HG03139 (cell line): ENCODE measurements around the gene JADE2.
"Not testable (repeated sequence)": the region's sequence is repeated elsewhere in the genome, so short reads cannot be mapped to it uniquely, and the experiment has no call there.

Experiments used
- ATAC-seq: cut with Tn5 transposase; IDR thresholded peaks from one replicate; pipeline ENCODE4 v1.9.1; 2021; ENCODE audit not compliant: unreplicated experiment

Gene JADE2

DNA sequence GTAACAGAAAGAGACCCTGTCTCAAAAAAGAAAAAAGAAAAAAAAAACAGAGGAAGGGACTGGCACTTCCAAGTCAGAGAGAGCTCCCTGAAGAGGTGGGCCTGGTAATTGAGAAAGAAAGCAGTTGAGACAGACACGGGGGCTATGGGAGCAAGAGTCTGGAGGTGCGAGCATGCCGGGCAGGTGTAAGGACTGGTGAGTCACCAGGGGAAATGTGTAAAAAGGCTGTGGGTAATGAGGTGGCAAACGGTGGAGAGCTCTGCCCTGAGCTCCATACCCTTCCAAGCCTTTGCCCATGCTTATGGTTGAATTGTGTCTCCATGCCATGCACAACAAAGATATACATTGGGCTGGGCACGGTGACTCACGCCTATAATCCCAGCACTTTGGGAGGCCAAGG lies 18.0 kb upstream of the JADE2 start:
- ATAC-seq = no peak

DNA sequence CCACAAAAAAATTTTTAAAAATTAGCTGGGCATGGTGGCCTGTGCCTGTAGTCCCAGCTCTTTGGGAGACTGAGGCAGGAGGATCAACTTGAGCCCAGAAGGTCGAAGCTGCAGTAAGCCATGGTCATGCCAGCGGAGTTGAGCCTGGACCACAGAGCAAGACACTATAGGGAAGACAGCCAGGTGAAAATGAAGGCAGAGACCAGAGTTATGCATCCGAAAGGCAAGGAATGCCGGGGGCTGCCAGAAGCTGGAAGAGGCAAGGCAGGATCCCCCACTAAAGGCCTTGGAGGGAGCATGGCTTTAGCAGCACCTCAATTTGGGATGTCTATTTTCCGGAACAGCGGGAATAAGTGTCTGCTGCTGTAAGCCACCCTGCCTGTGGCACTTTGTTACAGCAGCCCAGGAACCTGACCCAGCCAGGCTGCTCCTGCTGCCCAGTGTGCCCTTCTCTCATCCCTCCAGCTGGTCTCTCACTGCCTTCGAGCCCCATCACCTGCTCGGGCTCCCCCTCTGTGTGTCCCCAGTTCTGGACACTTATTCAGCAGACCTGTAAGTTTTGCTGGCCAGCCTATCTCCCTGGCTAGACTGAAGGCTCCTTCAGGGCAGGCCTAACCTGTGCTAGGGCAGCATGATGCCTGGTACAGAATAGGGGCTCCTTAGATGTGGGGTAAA lies 16.8 kb upstream of the JADE2 start:
- no peak for ATAC-seq

DNA sequence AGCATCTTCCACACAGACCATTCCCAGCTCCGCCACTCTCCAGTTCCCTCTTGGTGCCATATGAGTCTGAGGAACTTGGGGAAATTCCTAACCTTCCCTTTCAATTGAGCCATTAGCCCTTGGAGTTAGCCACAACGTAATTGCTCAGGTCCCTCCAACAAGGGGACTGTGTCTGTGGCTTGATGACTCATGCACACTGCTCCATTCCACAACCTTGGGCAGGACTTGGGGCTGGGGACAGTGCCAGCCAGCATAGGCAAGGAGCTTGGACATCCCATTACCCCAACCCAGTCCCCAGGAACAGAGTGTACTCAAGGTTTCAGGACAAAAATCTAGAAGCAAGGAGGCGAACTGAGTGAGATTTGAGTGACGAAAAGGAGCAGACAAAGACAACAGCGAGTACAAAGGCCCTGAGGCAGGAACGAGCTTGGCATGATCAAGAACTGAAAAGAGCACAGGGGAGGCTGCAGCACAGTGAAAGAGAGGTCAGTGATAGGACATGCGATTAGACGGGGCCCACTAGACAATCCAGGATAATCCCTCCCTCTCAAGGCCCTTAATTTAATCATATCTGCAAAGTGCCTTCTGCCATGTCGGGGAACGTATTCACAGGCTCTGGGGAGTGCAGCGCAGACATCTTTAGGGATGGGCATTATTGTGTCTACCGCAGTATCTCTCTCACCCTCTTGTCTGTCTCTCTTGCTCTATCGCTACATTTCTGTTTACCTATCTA lies 16.0 kb upstream of the JADE2 start:
- no peak for ATAC-seq

DNA sequence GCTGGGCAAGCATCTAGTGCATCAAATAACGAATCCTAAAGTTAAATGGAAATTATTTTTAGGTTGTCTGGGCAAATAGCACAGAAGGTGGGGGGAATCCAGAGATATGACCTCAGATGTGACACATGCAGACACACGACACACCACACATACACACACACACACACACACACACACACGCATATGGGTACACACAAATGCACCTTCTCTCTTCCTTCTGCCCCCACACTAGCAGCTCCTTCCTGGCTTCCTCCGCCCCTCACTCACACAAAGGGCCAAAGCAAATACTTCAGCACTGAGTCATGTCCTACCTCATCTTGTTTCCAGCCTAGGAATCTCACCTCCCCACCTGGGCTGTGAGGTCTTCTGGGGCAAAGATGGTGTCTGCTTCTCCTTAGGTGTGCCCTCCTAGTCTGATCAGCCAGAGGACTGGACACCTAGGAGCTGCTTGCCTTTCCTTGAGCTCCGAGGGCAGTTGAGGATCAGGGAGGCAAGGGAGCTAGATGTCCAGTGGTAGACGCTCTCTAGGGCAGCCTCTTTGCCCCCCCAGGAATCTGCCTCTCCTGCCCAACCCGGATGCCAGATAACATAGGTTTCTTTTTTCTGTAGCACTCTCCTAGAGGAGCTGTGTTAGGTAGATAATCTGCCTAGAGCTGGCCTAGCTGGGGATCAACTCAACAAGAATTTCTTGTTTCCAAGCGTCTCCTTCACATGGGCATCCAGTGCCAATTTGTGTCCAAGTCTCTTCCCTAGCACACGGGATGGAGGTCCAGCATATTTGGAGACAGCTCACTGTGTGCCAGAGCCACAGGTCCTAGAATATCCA lies 14.3 kb upstream of the JADE2 start:
- ATAC-seq = no peak

DNA sequence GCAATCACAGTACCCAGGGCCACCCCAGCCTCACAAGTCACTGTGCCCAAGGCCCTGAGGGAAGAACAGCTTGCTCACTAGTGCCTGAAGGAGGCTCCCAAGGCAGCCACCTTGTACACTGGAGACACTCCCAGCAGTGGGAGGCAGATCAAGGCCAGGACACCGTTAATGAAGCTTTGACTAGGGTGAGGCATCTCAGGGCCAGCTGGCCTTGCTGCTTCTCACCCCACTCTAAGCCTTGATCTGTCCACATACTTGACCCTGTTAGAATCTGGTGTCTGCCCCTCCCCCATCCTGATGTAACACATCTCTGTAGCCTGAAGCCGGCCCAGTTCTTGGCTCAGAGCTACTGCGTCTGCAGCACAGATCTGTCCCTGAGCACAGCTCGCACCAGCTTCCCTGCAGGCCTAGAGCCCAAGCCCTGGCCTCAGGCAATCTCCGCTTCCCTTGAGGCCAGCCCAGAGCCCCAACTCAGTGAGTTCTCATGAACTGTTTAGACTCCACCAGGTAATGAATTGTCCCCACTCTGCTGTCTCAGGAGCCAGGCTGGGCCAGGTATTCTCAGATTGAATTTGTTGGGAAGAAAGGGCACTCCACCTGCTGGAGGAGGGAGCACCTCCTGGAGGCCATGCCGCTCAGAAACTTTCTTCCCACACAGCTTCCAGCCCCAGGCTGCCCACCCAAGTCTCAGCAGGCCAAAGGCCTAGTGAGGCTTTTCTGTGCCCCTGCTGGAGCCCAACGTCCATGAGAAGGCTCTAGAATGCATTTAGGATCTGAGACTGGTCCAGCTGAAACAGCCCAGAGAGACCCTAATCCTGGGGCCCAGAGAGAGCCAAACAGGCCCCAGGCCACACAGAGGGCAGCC lies 13.4 kb upstream of the JADE2 start:
- ATAC-seq = no peak

DNA sequence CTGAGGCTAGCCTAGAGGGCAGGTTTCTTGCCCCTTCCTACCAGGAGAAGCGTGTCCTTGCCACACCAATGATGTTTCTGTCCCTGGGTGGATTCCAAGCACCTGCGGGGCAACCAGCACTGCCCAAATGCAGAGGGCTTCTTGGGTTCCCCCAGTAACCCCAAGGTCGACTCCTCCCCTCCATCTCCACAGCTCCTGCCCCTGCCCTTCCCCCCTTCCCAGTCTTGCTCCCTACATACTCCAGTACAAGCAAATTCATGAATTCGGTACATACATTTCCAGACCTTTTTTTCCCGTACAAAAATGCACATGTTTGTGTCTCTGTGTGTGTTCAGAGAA lies 12.8 kb upstream of the JADE2 start:
- ATAC-seq = no peak

DNA sequence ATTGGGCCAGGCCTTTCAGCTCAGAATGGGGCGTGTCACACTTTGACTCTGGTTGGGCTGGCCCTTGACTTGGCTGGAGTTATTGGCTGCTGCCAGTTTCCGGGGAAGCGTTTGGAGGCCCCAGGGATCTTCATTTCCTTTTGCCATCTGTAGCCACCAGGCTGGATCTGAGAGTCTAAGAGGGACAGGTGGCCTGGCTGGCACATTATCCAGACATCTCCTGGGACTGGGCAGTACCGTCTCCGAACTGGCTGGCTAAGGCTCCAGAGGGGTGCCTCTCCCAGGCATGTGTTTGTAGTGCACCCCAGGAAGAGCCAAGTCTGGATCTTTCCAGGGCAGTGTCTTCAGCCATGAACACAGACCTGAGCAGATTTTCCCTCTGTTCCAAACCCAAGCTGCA lies 9.7 kb upstream of the JADE2 start:
- ATAC-seq = no peak

DNA sequence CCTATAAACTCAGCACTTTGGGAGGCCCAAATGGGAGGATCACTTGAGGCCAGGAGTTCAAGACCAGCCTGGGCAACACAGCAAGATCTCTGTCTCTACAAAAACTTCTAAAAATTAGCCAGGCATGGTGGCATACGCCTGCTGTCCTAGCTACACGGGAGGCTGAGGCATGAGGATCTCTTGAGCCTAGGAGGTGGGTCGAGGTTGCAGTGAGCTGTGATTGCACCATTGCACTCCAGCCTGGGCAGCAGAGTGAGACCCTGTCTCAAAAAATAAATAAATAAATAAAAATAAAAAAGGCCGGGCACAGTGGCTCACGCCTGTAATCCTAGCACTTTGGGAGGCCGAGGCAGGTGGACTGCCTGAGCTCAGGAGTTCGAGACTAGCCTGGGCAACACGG lies 8.5 kb upstream of the JADE2 start:
- ATAC-seq = not testable (repeated sequence)

DNA sequence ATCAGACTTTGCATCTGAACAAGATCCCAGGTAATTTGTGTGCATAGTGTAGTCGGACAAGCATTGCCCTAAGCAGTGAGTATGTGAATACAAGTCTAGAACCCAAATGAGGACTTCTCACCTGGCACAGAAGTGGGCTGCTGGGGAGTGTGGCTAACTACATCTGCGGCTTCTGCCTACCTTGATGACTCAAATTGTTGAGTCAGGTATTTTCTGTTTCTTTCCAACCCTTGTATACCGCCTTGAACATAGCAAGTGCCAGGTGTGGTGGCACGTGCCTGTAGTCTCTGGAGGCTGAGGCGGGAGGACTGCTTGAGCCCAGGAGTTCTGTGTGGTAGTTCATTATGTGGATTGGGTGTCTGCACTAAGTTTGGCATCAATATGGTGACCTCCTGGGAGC lies 7.9 kb upstream of the JADE2 start:
- ATAC-seq = no peak

DNA sequence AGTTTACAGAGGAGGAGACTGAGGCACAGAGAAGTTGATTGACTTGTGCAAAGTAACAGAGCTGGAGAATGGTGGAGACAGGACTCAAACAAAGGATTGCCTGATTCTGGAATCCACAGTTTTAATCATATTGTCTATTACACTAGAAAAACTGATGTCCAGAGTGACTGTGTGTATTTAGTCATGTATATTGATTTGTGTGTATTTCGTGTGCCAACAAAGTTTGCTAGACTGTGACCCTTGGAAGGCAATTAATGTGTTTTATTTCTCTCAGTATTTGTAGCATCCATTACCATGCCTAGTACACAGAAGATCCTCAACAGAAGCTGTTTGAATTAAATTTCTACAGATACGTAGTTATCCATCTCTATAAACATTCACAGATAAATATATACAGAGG lies 5.5 kb upstream of the JADE2 start:
- ATAC-seq = no peak

DNA sequence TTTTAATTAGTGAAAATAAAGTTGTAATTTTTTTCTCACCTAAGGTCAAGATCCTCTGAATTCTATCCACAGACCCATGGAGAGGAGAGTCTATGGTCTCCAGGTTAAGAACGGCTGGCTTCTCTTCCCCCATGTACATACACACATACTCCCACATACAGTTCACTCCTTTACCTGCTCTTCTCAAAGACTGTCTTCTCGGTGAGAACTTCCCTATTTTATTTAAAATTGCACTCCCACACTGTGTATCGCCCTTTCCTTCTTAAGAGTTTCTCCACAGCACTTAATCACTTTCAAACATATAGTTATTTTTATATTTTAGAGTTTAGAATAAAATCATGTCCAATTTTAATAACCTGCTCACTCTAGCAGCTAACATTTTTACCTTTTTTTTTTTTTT lies 3.6 kb upstream of the JADE2 start:
- ATAC-seq = no peak

DNA sequence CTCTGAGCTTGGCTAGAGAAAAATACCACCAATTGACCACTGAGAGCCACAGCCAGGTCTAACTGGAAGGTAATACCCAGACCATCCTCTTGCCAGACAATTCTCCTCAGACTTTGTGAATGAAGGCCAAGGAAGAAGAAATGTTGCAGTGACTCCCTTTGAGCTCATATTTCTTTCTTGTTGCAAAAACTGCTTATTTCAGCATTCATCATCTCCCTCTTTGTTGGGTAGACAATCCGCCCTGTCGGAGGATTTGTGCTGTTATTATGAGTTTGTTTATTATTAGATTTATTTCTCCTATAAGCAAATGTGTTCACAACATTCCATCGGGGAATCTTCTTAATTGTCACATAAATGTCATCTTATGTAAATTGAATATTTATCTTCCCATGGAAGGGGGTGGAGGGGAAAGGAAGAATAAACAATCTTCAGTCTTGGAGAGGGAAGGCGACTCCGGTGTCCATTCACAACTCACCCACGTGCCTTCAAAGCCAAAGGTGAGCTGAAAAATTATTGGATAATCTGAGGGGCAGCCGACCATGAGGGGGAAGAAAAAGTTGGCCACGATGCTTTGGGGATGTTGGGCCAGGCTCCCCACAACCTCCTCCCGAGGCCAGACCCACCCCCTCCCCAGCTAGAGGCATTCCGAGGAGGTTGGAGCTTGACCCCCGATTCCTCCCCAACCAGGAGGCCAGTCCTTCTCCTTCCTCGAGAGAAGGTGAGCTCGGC lies 1.8 kb upstream of the JADE2 start:
- ATAC-seq = no peak

DNA sequence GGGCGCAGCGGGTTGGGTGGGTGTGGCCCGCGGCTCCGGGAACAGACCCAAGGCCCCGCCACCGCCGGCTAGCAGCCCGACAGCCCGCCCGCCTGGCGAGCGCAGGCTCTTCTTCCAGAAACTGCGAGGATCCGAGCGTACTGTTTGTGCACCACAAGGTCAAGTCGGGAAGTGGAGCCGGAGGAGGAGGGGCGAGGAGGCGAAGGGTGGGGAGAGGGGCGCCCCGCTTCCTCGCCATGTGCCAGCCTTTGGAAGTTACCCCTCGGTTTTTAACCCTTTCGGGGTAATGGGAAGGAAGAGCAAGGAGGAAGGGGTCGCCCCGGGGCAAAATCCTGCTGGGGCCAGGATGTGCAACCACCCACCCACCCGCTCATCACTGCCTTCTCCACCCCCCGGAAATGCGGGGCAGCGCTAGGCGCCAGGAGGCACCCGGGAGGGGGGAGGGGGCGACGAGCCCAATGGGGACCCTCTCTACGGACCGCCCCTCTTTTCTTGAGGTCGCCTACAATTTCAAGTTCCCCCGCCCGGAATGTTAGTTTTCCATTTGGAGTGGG lies 1.1 kb upstream of the JADE2 start:
- no peak for ATAC-seq

DNA sequence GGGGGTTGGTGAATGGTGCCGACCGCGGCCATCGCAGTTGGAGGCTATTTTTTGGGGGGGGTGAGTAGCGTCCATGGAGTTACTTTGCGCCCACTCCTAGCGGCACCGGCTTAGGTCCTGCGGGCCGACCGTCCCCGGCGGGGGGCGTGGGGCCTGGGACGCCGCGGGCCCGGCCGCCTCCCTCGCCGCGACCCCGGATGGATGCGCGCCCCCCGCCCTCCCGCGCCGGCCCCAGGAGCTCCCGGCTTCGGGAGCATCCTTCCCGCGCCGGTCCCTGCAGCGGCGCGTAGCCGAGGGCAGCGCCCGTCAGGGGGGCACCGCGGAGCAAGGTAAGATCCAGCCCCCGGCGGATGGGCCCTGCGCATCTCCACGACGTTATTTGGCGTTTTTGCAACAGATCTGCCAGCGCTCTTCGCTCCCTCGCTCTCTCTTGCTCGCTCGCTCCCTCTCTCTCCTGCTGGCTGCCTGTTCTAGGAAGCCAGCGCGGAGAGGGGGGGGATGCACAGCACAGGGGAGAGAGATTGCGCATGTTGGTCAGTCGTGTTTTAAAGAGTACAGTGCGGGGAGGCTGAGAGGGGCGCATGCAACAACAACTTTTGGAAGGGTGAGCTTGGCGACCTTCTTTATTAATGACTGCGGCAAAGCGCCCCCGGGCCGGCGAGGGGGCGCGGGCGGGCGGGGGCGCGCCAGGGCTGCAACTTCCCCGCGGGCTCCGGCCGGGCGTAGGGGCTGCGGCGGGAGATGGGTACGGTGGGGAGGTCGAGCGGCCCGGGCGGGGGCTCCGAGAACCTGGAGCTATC lies 413 bp downstream of the JADE2 start:
- ATAC-seq = no peak

DNA sequence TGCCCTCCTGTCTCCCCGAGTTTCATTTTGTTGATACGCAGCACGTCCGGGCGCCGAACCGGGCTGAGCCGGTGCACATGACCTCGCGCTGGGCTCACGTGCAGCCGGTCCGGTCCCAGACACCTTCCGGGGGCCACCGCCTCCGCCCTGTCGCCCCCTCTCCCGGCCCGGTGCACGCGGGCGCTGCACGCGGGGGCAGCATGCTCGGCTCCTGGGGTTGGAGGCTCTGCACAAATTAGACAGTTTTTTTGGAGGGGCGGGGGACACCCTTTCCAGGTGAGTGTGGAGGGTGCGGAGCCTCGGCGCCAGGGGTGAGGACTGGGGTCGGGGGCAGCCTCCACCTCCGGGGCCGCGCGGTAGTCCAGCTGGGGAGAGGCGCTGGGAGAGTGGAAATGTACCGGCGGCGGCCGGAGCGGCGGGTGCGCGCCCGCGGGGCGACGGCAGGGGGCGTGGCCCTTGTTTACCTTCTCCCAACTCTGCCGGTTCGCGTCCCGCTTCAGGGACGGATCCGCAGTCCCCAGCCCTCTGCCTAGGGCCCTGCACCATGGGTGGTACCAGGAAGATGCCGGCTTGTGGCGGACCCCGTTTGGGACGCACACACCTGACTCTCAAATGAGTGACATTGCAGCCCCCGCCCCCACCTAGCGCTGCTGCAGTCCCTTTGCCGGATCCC lies 1.1 kb downstream of the JADE2 start:
- ATAC-seq = peak; percentile 11

DNA sequence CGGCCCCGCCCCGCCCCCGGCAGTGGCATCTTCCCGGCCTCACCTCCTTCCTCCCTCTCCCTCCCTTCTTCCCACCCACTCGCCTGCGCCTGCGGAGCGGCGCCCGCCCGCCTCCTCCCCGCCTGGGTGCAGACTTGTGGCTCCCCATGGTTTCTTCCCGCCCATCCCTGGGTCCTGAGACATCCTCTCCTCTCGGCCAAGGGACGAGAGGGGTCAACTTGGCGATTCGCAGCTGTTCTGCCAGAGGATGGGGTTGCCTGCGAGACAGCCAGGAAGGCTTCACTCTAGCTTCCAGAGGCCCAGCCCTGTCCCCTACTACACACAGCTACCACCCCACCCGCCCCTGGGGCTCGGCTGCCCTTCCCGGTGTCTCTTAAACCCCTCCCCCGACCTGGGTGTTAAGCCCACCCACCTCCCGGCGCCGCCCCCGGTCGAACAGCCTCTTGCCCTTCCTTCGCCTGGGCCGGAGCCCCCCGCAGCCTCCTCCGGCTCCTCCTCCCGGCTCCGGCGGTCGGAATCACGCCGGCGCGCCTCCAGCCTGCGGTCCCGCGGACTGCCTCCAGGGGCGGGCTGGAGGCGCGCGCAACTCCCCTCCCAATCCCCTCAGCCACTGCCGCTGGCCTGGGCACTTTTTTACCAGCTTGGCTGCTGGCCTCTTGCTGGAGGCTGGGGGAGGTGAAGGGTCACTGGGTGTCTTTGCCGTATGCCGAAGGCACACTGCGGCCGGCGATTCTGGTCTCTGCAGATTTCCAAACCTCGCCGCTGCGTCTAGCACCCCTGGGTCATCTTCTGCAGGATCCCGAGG lies 1.9 kb downstream of the JADE2 start:
- ATAC-seq = peak; percentile 38

DNA sequence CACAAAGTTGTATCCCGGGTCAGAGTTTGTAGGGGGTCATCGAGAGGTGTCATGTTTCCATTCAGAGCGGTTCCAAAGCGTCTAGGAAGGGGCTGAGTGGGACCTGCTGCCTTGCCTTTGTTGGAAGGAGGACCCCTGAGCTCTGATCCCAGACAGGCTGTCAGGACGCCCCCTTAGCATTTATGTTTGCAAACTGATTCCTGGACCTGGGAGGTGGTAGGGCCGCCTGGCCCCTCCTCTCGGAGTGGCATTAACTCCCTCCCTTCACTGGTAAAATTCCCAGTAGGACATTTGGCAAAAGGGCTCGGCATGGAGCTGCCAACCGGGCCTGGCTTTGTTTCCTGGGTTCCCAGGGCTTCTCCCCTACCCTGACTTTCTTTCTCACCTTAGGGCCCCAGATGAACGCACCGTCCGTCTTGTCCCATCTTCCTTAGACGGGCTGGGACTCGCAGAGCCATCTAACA lies 2.5 kb downstream of the JADE2 start:
- no peak for ATAC-seq

DNA sequence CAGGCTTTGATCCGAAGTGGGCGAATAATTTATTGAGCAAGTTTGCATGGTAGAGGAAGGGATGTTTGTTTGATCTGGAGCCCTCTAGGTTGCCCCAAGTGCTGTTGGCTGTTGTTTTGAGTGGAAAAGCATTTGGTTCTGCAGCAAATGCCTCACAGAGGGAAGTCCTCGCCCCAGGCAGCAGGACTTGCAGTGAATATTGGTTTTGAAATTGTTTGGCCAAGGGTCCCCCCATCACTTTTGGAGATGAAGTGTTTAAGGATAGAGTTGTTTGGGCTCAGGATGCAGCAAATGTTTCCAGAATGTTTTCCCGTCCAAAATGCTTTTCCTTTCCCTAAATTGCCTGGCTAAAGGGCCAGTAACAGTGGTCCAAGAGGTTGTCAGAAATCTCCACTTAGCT lies 3.1 kb downstream of the JADE2 start:
- no peak for ATAC-seq
